ENCODE measurements around the gene ZRSR2. TPM values are rescaled to one million over a fixed set of nuclear protein-coding genes. Genes with fewer than 3 reads are reported as not detected.

Gene ZRSR2
- total and polyA plus RNA-seq, 2 of the 13 experiments (the other 11 are each of a cell fraction or from before 2014, with no cell fraction given) = 3.6 to 4.9 TPM

DNA sequence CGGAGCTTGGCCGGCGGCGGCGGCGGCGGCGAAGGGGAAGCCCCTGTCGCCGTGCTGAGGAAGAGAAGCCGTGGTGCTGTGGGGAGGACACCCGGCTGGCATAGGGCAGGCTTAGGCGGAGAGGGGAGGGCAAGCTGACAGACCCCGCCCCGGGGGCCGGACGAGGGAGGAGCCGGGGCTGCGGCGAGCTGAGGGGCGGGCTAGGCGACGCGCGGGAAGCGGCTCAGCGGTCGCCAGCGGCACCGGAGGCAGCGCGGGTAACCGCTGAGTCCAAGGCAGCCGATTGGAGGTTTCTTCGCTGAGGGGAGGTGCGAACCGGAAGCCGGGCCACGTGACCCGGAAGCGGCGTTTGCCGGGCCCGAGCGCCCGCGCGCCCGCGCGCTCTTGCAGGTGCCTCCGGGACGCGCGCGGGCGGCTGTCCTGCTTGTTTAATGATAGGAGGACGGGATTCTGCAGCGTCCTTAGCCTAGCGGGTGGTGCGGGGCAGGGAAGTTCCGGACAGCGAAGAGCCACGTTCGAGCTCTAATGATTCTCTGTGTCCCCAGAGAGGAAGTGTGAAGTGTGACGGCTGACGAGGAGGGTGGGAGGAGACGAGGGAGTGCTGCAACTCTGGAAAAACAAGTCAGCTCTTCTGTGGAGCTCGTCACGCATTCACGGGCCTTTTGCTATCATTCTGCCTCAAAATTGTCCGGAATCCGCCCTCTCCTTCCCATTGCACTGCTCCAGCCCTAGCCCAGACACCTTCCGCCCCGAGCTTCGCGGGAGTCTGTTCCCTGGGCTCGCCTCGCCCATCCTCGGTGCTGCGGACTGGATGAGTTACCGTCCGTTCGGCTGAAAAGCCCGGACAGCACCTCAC is 64.7 kb downstream of the ZRSR2 start, which contains the start of gene AP1S2 (continued):
- TF ChIP-seq RORA (CRISPR knock-in tag; IDR thresholded peaks at IDR 0.05) (no peak), ATF7-NPFF (CRISPR knock-in tag; IDR thresholded peaks at IDR 0.05; ENCODE audit: low read depth) (no peak), ZNF629 (CRISPR knock-in tag; conservative IDR thresholded peaks at IDR 0.05) (no peak; the same call in 1 of the 2 replicates), CHD2 (IDR thresholded peaks at IDR 0.05; ENCODE audit: low read depth, low read length) (no peak), ZFP36L2 (CRISPR knock-in tag; IDR thresholded peaks at IDR 0.05) (no peak), ZNF383 (CRISPR knock-in tag; IDR thresholded peaks at IDR 0.05; ENCODE audit: borderline replicate concordance) (no peak), AKAP8 (CRISPR knock-in tag; IDR thresholded peaks at IDR 0.05) (no peak), YY1 (IDR thresholded peaks at IDR 0.05; ENCODE audit: insufficient read depth, insufficient replicate concordance, low read depth, low read length) (no peak), ZNF766 (CRISPR knock-in tag; IDR thresholded peaks at IDR 0.05; ENCODE audit: borderline replicate concordance) (0 out of 2 replicates have a peak, but pooled peaks have one; percentile 57), KLF12 (CRISPR knock-in tag; IDR thresholded peaks at IDR 0.05; ENCODE audit: borderline replicate concordance) (no peak), RFX5 (IDR thresholded peaks at IDR 0.05; ENCODE audit: low read depth, low read length) (peak; percentile 91), SATB2 (CRISPR knock-in tag; IDR thresholded peaks at IDR 0.05) (no peak), ELF4 (CRISPR knock-in tag; IDR thresholded peaks at IDR 0.05; ENCODE audit: borderline replicate concordance) (no peak), ZNF777 (CRISPR knock-in tag; IDR thresholded peaks at IDR 0.05) (peak; percentile 57; the same call in 1 of the 2 replicates), ZNF672 (CRISPR knock-in tag; IDR thresholded peaks at IDR 0.05) (no peak), ZFP62 (CRISPR knock-in tag; IDR thresholded peaks at IDR 0.05) (no peak), ZMYM2 (CRISPR knock-in tag; IDR thresholded peaks at IDR 0.05) (no peak), POGZ (CRISPR knock-in tag; IDR thresholded peaks at IDR 0.05) (peak; percentile 39; the same call in 1 of the 2 replicates), GPN1 (CRISPR knock-in tag; IDR thresholded peaks at IDR 0.05; ENCODE audit: borderline replicate concordance) (no peak), ZNF44 (CRISPR knock-in tag; IDR thresholded peaks at IDR 0.05) (no peak)
- TF ChIP-seq, protein P1, sequence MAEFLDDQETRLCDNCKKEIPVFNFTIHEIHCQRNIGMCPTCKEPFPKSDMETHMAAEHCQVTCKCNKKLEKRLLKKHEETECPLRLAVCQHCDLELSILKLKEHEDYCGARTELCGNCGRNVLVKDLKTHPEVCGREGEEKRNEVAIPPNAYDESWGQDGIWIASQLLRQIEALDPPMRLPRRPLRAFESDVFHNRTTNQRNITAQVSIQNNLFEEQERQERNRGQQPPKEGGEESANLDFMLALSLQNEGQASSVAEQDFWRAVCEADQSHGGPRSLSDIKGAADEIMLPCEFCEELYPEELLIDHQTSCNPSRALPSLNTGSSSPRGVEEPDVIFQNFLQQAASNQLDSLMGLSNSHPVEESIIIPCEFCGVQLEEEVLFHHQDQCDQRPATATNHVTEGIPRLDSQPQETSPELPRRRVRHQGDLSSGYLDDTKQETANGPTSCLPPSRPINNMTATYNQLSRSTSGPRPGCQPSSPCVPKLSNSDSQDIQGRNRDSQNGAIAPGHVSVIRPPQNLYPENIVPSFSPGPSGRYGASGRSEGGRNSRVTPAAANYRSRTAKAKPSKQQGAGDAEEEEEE (CRISPR knock-in tag; IDR thresholded peaks at IDR 0.05; ENCODE audit: borderline replicate concordance) = no peak
- TF ChIP-seq, protein P2, sequence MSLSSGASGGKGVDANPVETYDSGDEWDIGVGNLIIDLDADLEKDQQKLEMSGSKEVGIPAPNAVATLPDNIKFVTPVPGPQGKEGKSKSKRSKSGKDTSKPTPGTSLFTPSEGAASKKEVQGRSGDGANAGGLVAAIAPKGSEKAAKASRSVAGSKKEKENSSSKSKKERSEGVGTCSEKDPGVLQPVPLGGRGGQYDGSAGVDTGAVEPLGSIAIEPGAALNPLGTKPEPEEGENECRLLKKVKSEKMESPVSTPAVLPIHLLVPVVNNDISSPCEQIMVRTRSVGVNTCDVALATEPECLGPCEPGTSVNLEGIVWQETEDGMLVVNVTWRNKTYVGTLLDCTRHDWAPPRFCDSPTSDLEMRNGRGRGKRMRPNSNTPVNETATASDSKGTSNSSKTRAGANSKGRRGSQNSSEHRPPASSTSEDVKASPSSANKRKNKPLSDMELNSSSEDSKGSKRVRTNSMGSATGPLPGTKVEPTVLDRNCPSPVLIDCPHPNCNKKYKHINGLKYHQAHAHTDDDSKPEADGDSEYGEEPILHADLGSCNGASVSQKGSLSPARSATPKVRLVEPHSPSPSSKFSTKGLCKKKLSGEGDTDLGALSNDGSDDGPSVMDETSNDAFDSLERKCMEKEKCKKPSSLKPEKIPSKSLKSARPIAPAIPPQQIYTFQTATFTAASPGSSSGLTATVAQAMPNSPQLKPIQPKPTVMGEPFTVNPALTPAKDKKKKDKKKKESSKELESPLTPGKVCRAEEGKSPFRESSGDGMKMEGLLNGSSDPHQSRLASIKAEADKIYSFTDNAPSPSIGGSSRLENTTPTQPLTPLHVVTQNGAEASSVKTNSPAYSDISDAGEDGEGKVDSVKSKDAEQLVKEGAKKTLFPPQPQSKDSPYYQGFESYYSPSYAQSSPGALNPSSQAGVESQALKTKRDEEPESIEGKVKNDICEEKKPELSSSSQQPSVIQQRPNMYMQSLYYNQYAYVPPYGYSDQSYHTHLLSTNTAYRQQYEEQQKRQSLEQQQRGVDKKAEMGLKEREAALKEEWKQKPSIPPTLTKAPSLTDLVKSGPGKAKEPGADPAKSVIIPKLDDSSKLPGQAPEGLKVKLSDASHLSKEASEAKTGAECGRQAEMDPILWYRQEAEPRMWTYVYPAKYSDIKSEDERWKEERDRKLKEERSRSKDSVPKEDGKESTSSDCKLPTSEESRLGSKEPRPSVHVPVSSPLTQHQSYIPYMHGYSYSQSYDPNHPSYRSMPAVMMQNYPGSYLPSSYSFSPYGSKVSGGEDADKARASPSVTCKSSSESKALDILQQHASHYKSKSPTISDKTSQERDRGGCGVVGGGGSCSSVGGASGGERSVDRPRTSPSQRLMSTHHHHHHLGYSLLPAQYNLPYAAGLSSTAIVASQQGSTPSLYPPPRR (CRISPR knock-in tag; IDR thresholded peaks at IDR 0.05; ENCODE audit: borderline replicate concordance) = no peak
- TF ChIP-seq, protein P3, sequence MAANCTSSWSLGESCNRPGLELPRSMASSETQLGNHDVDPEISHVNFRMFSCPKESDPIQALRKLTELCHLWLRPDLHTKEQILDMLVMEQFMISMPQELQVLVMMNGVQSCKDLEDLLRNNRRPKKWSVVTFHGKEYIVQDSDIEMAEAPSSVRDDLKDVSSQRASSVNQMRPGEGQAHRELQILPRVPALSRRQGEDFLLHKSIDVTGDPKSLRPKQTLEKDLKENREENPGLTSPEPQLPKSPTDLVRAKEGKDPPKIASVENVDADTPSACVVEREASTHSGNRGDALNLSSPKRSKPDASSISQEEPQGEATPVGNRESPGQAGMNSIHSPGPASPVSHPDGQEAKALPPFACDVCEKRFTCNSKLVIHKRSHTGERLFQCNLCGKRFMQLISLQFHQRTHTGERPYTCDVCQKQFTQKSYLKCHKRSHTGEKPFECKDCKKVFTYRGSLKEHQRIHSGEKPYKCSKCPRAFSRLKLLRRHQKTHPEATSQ (CRISPR knock-in tag; IDR thresholded peaks at IDR 0.05; ENCODE audit: borderline replicate concordance) = no peak

Data from HepG2 (cell line).